IMR-90 (cell line): ENCODE measurements around the gene PRKD1. TPM values are rescaled to one million over a fixed set of nuclear protein-coding genes. Genes with fewer than 3 reads are reported as not detected.

Experiments
- ATAC-seq: fragments of 200-7000 bp; cut with Tn5 transposase; 2 replicates; pipeline ENCODE4 v1.9.1; 2020; ENCODE audit warnings: low read depth, mild to moderate bottlenecking, moderate library complexity
- BruUV-seq: library from RNA; stranded (reverse); fragments of 400-500 nt; replicated peaks from 2 replicates; lab custom pipeline; 2021; lab: Mats Ljungman, UMichigan
- CTCF ChIA-PET: fragments of 300-600 bp; formaldehyde crosslinking; extraction: SDS; loops from one replicate; lab custom pipeline; 2021; ENCODE audit warnings: antibody characterized with exemption; lab: Yijun Ruan, JAX
- POLR2A ChIA-PET: fragments of 300-600 bp; sonication (Branson Sonifier 250); formaldehyde crosslinking; loops from one replicate; lab custom pipeline; 2022; ENCODE audit warnings: antibody characterized with exemption; ENCODE audit not compliant: unreplicated experiment; lab: Charles Lee
- DNase-seq: peaks from one replicate; pipeline ENCODE4 v3.0.0; 2013
- H2AFZ ChIP-seq: replicated peaks from 2 replicates; pipeline ENCODE3; 2013; ENCODE audit warnings: low read length, mild to moderate bottlenecking; ENCODE audit not compliant: poor library complexity
- H2AK5ac ChIP-seq: 2 replicates; pipeline ENCODE4 v1.6.1; 2013; ENCODE audit warnings: low read depth, low read length, inconsistent platforms
- H2AK9ac ChIP-seq: replicated peaks from 2 replicates; pipeline ENCODE3; 2013; ENCODE audit warnings: mild to moderate bottlenecking, low read depth, low read length, moderate library complexity; ENCODE audit not compliant: poor library complexity
- H2BK120ac ChIP-seq: 2 replicates; pipeline ENCODE4 v1.6.1; 2013; ENCODE audit warnings: low read depth, low read length, inconsistent platforms
- H2BK15ac ChIP-seq: 3 replicates; pipeline ENCODE4 v1.6.1; 2013; ENCODE audit warnings: low read depth, low read length, inconsistent platforms
- H2BK20ac ChIP-seq: 2 replicates; pipeline ENCODE4 v1.6.1; 2013; ENCODE audit warnings: low read depth, mild to moderate bottlenecking, inconsistent platforms, low read length, moderate library complexity
- H2BK5ac ChIP-seq: 2 replicates; pipeline ENCODE4 v1.6.1; 2013; ENCODE audit warnings: mild to moderate bottlenecking, low read depth, low read length, inconsistent platforms; ENCODE audit not compliant: poor library complexity, severe bottlenecking
- H3K14ac ChIP-seq: replicated peaks from 2 replicates; pipeline ENCODE4 v1.6.1; 2013; ENCODE audit warnings: low read depth, low read length, inconsistent platforms
- H3K18ac ChIP-seq: 2 replicates; pipeline ENCODE4 v1.6.1; 2013; ENCODE audit warnings: low read depth, low read length, control low read depth
- H3K23ac ChIP-seq: 2 replicates; pipeline ENCODE4 v1.6.1; 2013; ENCODE audit warnings: low read depth, low read length, inconsistent platforms
- H3K27ac ChIP-seq: 2 replicates; pipeline ENCODE4 v1.5.1; 2013; ENCODE audit warnings: mild to moderate bottlenecking, control low read depth, low read length; ENCODE audit not compliant: insufficient read depth
- H3K27me3 ChIP-seq: 2 replicates; pipeline ENCODE4 v1.6.1; 2013; ENCODE audit warnings: low read length; ENCODE audit not compliant: control insufficient read depth, insufficient read depth
- H3K36me3 ChIP-seq: 2 replicates; pipeline ENCODE4 v1.6.1; 2013; ENCODE audit warnings: low read length, mixed read lengths; ENCODE audit not compliant: control insufficient read depth, insufficient read depth
- H3K4ac ChIP-seq: 2 replicates; pipeline ENCODE4 v1.6.1; 2013; ENCODE audit warnings: low read depth, low read length, inconsistent platforms
- H3K4me1 ChIP-seq: 2 replicates; pipeline ENCODE4 v1.6.1; 2013; ENCODE audit warnings: low read length, mixed read lengths; ENCODE audit not compliant: control insufficient read depth, insufficient read depth
- H3K4me2 ChIP-seq: 2 replicates; pipeline ENCODE4 v1.6.1; 2013; ENCODE audit warnings: low read depth, mild to moderate bottlenecking, control low read depth, low read length, moderate library complexity
- H3K4me3 ChIP-seq: 2 replicates; pipeline ENCODE4 v1.5.1; 2013; ENCODE audit warnings: low read depth, mild to moderate bottlenecking, control low read depth, low read length, moderate library complexity; ENCODE audit not compliant: insufficient read depth
- H3K56ac ChIP-seq: 2 replicates; pipeline ENCODE4 v1.6.1; 2013; ENCODE audit warnings: low read length, inconsistent platforms; ENCODE audit not compliant: insufficient read depth; ENCODE audit errors: extremely low read depth
- H3K79me1 ChIP-seq, 2 experiments: 2 replicates each; pipeline ENCODE4 v1.6.1; 2013; ENCODE audit warnings: low read length in 2 of 2, inconsistent platforms in 1 of 2, low read depth in 1 of 2
- H3K9ac ChIP-seq: 2 replicates; pipeline ENCODE4 v1.6.1; 2013; ENCODE audit warnings: low read depth, low read length, control low read depth
- H3K9me1 ChIP-seq: 2 replicates; pipeline ENCODE4 v1.6.1; 2013; ENCODE audit warnings: low read length, inconsistent platforms; ENCODE audit not compliant: insufficient read depth
- H3K9me3 ChIP-seq: 2 replicates; pipeline ENCODE4 v1.6.1; 2013; ENCODE audit warnings: low read length; ENCODE audit not compliant: control insufficient read depth, insufficient read depth
- H4K20me1 ChIP-seq: 2 replicates; pipeline ENCODE4 v1.6.1; 2013; ENCODE audit warnings: low read length, inconsistent platforms; ENCODE audit not compliant: insufficient read depth
- H4K5ac ChIP-seq: 2 replicates; pipeline ENCODE4 v1.6.1; 2013; ENCODE audit warnings: mild to moderate bottlenecking, low read depth, low read length, control low read depth
- H4K8ac ChIP-seq, 2 experiments: 2 replicates each; pipeline ENCODE4 v1.6.1; 2013; ENCODE audit warnings: low read depth in 2 of 2, low read length in 2 of 2, control low read depth in 1 of 2, inconsistent platforms in 1 of 2
- H4K91ac ChIP-seq: 2 replicates; pipeline ENCODE4 v1.6.1; 2013; ENCODE audit warnings: low read depth, low read length, inconsistent platforms; ENCODE audit not compliant: insufficient read depth
- BHLHE40 ChIP-seq: fragments of 150-350 bp; IDR thresholded peaks from 2 replicates; pipeline ENCODE4 v1.6.1; 2016; ENCODE audit warnings: mild to moderate bottlenecking, low read depth, low read length
- CEBPB ChIP-seq: IDR thresholded peaks from 2 replicates; pipeline ENCODE4 v1.6.1; 2012; ENCODE audit warnings: low read depth, low read length, improper control_type of control experiment
- CHD1 ChIP-seq: IDR thresholded peaks from 2 replicates; pipeline ENCODE4 v1.6.1; 2012; ENCODE audit warnings: low read depth, low read length, improper control_type of control experiment
- FOS ChIP-seq: fragments of 150-350 bp; IDR thresholded peaks from 2 replicates; pipeline ENCODE4 v1.6.1; 2016; ENCODE audit warnings: low read depth, low read length
- MAFK ChIP-seq: IDR thresholded peaks from 2 replicates; pipeline ENCODE4 v1.6.1; 2012; ENCODE audit warnings: low read depth, low read length, improper control_type of control experiment
- MAZ ChIP-seq: IDR thresholded peaks from 2 replicates; pipeline ENCODE4 v1.6.1; 2012; ENCODE audit warnings: low read depth, mild to moderate bottlenecking, low read length, improper control_type of control experiment, moderate library complexity, borderline replicate concordance
- MXI1 ChIP-seq: IDR thresholded peaks from 2 replicates; pipeline ENCODE4 v1.6.1; 2012; ENCODE audit warnings: low read depth, mild to moderate bottlenecking, low read length, moderate library complexity, borderline replicate concordance
- NFE2L2 ChIP-seq: fragments of 150-350 bp; IDR thresholded peaks from 2 replicates; pipeline ENCODE4 v1.6.1; 2016; ENCODE audit warnings: low read depth, mild to moderate bottlenecking, low read length
- POLR2A ChIP-seq: IDR thresholded peaks from 2 replicates; pipeline ENCODE4 v1.6.1; 2012; ENCODE audit warnings: mild to moderate bottlenecking, low read depth, low read length
- RAD21 ChIP-seq: IDR thresholded peaks from 2 replicates; pipeline ENCODE4 v1.6.1; 2012; ENCODE audit warnings: low read length, improper control_type of control experiment
- RCOR1 ChIP-seq: IDR thresholded peaks from 2 replicates; pipeline ENCODE4 v1.6.1; 2012; ENCODE audit warnings: mild to moderate bottlenecking, low read length, improper control_type of control experiment; ENCODE audit not compliant: insufficient replicate concordance
- RFX5 ChIP-seq: IDR thresholded peaks from 2 replicates; pipeline ENCODE4 v1.8.0; 2012; ENCODE audit warnings: low read depth, mild to moderate bottlenecking, low read length, moderate library complexity
- SMC3 ChIP-seq: fragments of 150-350 bp; IDR thresholded peaks from 2 replicates; pipeline ENCODE4 v1.6.1; 2016; ENCODE audit warnings: low read depth, mild to moderate bottlenecking, antibody characterized with exemption, low read length, moderate library complexity
- whole genome bisulfite sequencing, 2 experiments: methylation state at CpG; one replicate each; pipeline versions ENCODE4 v1.1.5 to v1.1.7; 2013; ENCODE audit warnings: missing lambda C conversion rate in 2 of 2; ENCODE audit not compliant: insufficient read length in 1 of 2; ENCODE audit errors: extremely low coverage in 2 of 2; 5-methylcytosine and 5-hydroxymethylcytosine counted together
- dilution Hi-C: fragments of 300-500 bp; cut with HindIII; formaldehyde crosslinking; loops from one replicate; pipeline ENCODE4 v1.14.3; 2018; ENCODE audit warnings: low sequenced_read_pairs; ENCODE audit not compliant: unreplicated experiment
- in situ Hi-C: fragments of 300-500 bp; cut with MboI; formaldehyde crosslinking; loops from 3 replicates; pipeline ENCODE4 v1.14.3; 2019; ENCODE audit warnings: low sequenced_read_pairs, inconsistent platforms, mixed read lengths
- intact Hi-C: fragments of 100-400 bp; cut with micrococcal nuclease; formaldehyde crosslinking; loops from 2 replicates; pipeline ENCODE4 v1.10.0; 2022
- polyA plus RNA-seq, 3 experiments: library from polyadenylated mRNA; depleted of rRNA; stranded (reverse); fragments of >200 nt; gene quantifications; 2 replicates each; pipeline ENCODE4 v1.2.3, GENCODE V29; 2012; ENCODE audit warnings: low replicate concordance in 1 of 3
- total RNA-seq: library from RNA; depleted of rRNA; stranded (reverse); fragments of >200 nt; gene quantifications from 2 replicates; pipeline ENCODE4 v1.2.3, GENCODE V29; 2012
- TF ChIP-seq, protein P1 (sequence below): fragments of 150-350 bp; IDR thresholded peaks from 2 replicates; pipeline ENCODE4 v1.6.1; 2016; ENCODE audit warnings: low read depth, mild to moderate bottlenecking, low read length, moderate library complexity, borderline replicate concordance
- TF ChIP-seq, protein P2 (sequence below): fragments of 150-350 bp; IDR thresholded peaks from 2 replicates; pipeline ENCODE4 v1.6.1; 2017; ENCODE audit warnings: mild to moderate bottlenecking, antibody characterized with exemption, low read length, low read depth
- TF ChIP-seq, protein P3 (sequence below): conservative IDR thresholded peaks from 2 replicates; pipeline ENCODE4 v1.5.1; 2012; ENCODE audit warnings: mild to moderate bottlenecking, low read depth, low read length, improper control_type of control experiment

Gene PRKD1
- total and polyA plus RNA-seq, 2 of the 4 experiments (the other 2 are of a cell fraction) = 12.9 to 14.2 TPM

DNA sequence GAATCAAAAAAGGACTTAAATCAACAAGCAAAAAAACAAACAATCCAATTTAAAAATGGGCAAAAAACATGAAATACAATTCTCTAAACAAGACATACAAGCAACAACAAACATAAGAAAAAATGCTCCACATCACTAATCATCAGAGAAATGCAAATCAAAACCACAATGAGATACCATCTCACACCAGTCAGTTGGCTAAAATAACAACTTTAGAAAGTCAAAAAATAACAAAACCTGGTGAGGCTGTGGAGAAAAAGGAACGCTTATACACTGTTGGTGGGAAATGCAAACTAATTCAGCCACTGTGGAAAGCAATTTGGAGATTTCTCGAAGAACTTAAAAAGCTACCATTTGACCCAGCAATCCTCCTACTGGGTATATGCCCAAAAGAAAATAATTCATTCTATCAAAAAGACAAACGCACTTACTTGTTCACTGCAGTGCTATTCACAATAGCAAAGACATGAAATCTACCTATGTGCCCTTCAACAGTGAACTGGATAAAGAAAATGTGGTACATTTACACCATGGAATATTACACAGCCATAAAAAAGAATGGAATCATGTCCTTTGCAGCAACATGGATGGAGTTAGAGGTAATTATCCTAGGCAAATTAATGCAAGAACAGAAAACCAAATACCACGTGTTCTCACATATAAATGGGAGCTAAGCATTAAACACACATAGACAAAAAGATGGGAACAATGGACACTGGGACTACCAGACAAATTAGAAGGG, 26.9 kb downstream of the PRKD1 start:
- intact Hi-C loops = no loop called here
- H4K5ac ChIP-seq = no peak overlapping the region
- no peak overlapping the region for H3K4ac ChIP-seq
- TF ChIP-seq, protein P1, sequence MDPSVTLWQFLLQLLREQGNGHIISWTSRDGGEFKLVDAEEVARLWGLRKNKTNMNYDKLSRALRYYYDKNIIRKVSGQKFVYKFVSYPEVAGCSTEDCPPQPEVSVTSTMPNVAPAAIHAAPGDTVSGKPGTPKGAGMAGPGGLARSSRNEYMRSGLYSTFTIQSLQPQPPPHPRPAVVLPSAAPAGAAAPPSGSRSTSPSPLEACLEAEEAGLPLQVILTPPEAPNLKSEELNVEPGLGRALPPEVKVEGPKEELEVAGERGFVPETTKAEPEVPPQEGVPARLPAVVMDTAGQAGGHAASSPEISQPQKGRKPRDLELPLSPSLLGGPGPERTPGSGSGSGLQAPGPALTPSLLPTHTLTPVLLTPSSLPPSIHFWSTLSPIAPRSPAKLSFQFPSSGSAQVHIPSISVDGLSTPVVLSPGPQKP = no peak
- TF ChIP-seq CHD1 (no peak), SMC3 (no peak), MXI1 (no peak), RCOR1 (no peak), NFE2L2 (no peak), POLR2A (no peak), MAZ (no peak), RAD21 (no peak), RFX5 (no peak), CEBPB (no peak), BHLHE40 (no peak), FOS (no peak), MAFK (no peak)
- TF ChIP-seq, protein P2, sequence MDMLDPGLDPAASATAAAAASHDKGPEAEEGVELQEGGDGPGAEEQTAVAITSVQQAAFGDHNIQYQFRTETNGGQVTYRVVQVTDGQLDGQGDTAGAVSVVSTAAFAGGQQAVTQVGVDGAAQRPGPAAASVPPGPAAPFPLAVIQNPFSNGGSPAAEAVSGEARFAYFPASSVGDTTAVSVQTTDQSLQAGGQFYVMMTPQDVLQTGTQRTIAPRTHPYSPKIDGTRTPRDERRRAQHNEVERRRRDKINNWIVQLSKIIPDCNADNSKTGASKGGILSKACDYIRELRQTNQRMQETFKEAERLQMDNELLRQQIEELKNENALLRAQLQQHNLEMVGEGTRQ = no peak
- TF ChIP-seq, protein P3, sequence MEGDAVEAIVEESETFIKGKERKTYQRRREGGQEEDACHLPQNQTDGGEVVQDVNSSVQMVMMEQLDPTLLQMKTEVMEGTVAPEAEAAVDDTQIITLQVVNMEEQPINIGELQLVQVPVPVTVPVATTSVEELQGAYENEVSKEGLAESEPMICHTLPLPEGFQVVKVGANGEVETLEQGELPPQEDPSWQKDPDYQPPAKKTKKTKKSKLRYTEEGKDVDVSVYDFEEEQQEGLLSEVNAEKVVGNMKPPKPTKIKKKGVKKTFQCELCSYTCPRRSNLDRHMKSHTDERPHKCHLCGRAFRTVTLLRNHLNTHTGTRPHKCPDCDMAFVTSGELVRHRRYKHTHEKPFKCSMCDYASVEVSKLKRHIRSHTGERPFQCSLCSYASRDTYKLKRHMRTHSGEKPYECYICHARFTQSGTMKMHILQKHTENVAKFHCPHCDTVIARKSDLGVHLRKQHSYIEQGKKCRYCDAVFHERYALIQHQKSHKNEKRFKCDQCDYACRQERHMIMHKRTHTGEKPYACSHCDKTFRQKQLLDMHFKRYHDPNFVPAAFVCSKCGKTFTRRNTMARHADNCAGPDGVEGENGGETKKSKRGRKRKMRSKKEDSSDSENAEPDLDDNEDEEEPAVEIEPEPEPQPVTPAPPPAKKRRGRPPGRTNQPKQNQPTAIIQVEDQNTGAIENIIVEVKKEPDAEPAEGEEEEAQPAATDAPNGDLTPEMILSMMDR = no peak
- ChIA-PET CTCF (no interaction called here), POLR2A (no interaction called here)
- H2AK5ac ChIP-seq = no peak overlapping the region
- in situ Hi-C loops = loop anchor here (25.0 kb wide), 1 partner anchor 312 kb away; no protein-coding TSS in a partner anchor
- no peak overlapping the region for H3K4me3 ChIP-seq
- DNase-seq (no peak), ATAC-seq (no peak)
- no peak overlapping the region for H2AK9ac ChIP-seq
- H3K27me3 ChIP-seq = no peaks in the 10 kb centered on the region
- H3K4me2 ChIP-seq = no peak overlapping the region
- no TSS peak for BruUV-seq
- dilution Hi-C loops = no loop called here
- no peak overlapping the region for H2BK120ac ChIP-seq
- H3K27ac ChIP-seq = no peak overlapping the region
- no peak overlapping the region for H2BK15ac ChIP-seq
- H3K14ac ChIP-seq = no peak overlapping the region
- peaks cover 4 to 46% of the 10 kb centered on the region in 2 experiments; a peak in 3 of 4 replicates for H3K79me1 ChIP-seq
- H3K9me3 ChIP-seq = no peaks in the 10 kb centered on the region
- H2BK5ac ChIP-seq = no peak overlapping the region
- H3K36me3 ChIP-seq = no peaks in the 10 kb centered on the region
- H3K4me1 ChIP-seq = no peaks in the 10 kb centered on the region
- H3K9me1 ChIP-seq = no peaks in the 10 kb centered on the region
- no peak overlapping the region for H2BK20ac ChIP-seq
- H2AFZ ChIP-seq = no peak overlapping the region
- H4K8ac ChIP-seq = no peak overlapping the region
- no peak overlapping the region for H3K56ac ChIP-seq
- H4K91ac ChIP-seq = no peak overlapping the region
- H3K23ac ChIP-seq = no peak overlapping the region
- no peak overlapping the region for H3K18ac ChIP-seq
- peaks cover 4% of the 10 kb centered on the region for H4K20me1 ChIP-seq
- no peak overlapping the region for H3K9ac ChIP-seq
- no CpG with 5 or more reads among the region's 4 CpGs for WGBS, 2 experiments
